Transverse colon (tissue), 4 donors: ENCODE measurements around the gene KLK3. TPM values are rescaled to one million over a fixed set of nuclear protein-coding genes. Genes with fewer than 3 reads are reported as not detected.

Source experiments
- DNase-seq: peaks from one replicate; pipeline ENCODE4 v3.0.0-alpha.2; 2019
- H3K27ac ChIP-seq, 4 donors: fragments of 200-600 bp; sonication (generic); 2 replicates each; pipeline ENCODE4 v1.5.1; 2016 to 2018; ENCODE audit warnings: inconsistent platforms in 4 of 4
- H3K27me3 ChIP-seq: fragments of 200-600 bp; sonication (generic); 2 replicates; pipeline ENCODE4 v1.5.1; 2017; ENCODE audit warnings: inconsistent platforms
- H3K36me3 ChIP-seq, 4 donors: fragments of 200-600 bp; sonication (generic); 2 replicates each; pipeline ENCODE4 v1.5.1; 2017 to 2019; ENCODE audit warnings: inconsistent platforms in 4 of 4
- H3K4me1 ChIP-seq, 4 donors: fragments of 200-600 bp; sonication (generic); 2 replicates each; pipeline ENCODE4 v1.5.1; 2017 to 2020; ENCODE audit warnings: inconsistent platforms in 4 of 4
- H3K4me3 ChIP-seq, 4 donors: fragments of 200-600 bp; sonication (generic); 1 replicate in 1 of 4; 2 replicates in 3 of 4; pipeline versions ENCODE4 v1.5.1 to v1.6.1; 2017 to 2019; ENCODE audit warnings: inconsistent platforms in 4 of 4
- H3K9me3 ChIP-seq, 2 donors: fragments of 200-600 bp; sonication (generic); 2 replicates each; pipeline ENCODE4 v1.5.1; 2017 to 2019; ENCODE audit warnings: inconsistent platforms in 2 of 2
- CTCF ChIP-seq, 5 experiments: fragments of 200-600 bp in 3 of 5; fragments of 450-650 bp in 2 of 5; sonication (generic) in 3 of 5; IDR thresholded peaks; 1 replicate in 2 of 5; 2 replicates in 3 of 5; pipeline ENCODE4 v1.5.1; 2016 to 2017; ENCODE audit warnings: antibody characterized with exemption in 5 of 5, inconsistent platforms in 3 of 5, mild to moderate bottlenecking in 2 of 5, moderate library complexity in 1 of 5
- EP300 ChIP-seq: sonication (generic); formaldehyde crosslinking; IDR thresholded peaks from one replicate; pipeline ENCODE4 v1.6.1; 2017; ENCODE audit warnings: antibody characterized with exemption, low read depth
- POLR2A ChIP-seq: fragments of 450-650 bp; IDR thresholded peaks from one replicate; pipeline ENCODE4 v1.6.1; 2016; ENCODE audit warnings: antibody characterized with exemption, mild to moderate bottlenecking, moderate library complexity
- POLR2AphosphoS5 ChIP-seq, 3 donors: sonication (generic); formaldehyde crosslinking; IDR thresholded peaks; one replicate each; pipeline ENCODE4 v1.6.1; 2016; ENCODE audit warnings: antibody characterized with exemption in 3 of 3
- WGBS, 2 donors: methylation state at CpG; one replicate each; pipeline ENCODE4 v1.1.5; 2018; ENCODE audit warnings: low coverage in 1 of 2; 5-methylcytosine and 5-hydroxymethylcytosine counted together
- in situ Hi-C, 4 donors: fragments of 200-750 bp; cut with MboI; loops; one replicate each; pipeline versions ENCODE4 v1.15.0 to v1.15.1; 2017; ENCODE audit warnings: low sequenced_read_pairs in 3 of 4, low pct_ligation_motif_present in 1 of 4, low pct_unique_long_range_greater_than_20kb in 1 of 4
- intact Hi-C: fragments of 100-400 bp; cut with DNase I; formaldehyde crosslinking; loops from one replicate; pipeline ENCODE4 v1.15.1; 2023; ENCODE audit warnings: low total_unique reads
- total RNA-seq, 4 donors: library from RNA; depleted of rRNA; stranded (reverse); fragments of >200 nt; gene quantifications; one replicate each; pipeline ENCODE4 v1.1.0, GENCODE V29; 2016

The KLK3 gene
- total RNA-seq, 4 donors from 2014 or later, result 2.9 to 66.9 (median 4.9) TPM

GRCh38 chr19:50839712-50840655 is 14.7 kb upstream of the KLK3 start:
- in situ Hi-C loops (no loop called here), intact Hi-C loops (no loop called here)
- Histone ChIP-seq H3K27me3 (peaks cover 15% of the 10 kb centered on the region), H3K36me3 (no peaks in the 10 kb centered on the region), H3K4me1 (peaks cover 0 to 19% (median 16%) of the 10 kb centered on the region in 4 donors), H3K27ac (no peak overlapping the region), H3K4me3 (no peak overlapping the region), H3K9me3 (peaks cover 0 to 4% of the 10 kb centered on the region in 2 donors)
- WGBS, 2 donors, result 77 to 78% methylated on average over 7 to 10 of the region's 10 CpGs
- TF ChIP-seq POLR2A (no peak), POLR2AphosphoS5 (IDR thresholded peaks at IDR 0.05) (no peak), CTCF (IDR thresholded peaks at IDR 0.05) (no peak), EP300 (no peak)
- DNase-seq, result no peak

- Histone ChIP-seq H3K36me3 (no peaks in the 10 kb centered on the region), H3K4me3 (no peak overlapping the region), H3K9me3 (peaks cover 0 to 4% of the 10 kb centered on the region in 2 donors), H3K27me3 (peaks cover 5% of the 10 kb centered on the region), H3K27ac (no peak overlapping the region), H3K4me1 (peaks cover 0 to 1% (median 0%) of the 10 kb centered on the region in 4 donors)
- intact Hi-C loops (no loop called here), in situ Hi-C loops (no loop called here)
- WGBS, 2 donors, result 62% methylated on average over 6 of the region's 6 CpGs; no CpG with 5 or more reads in 1 of the 2 donors
- no peak for DNase-seq
- TF ChIP-seq POLR2A (no peak), EP300 (no peak), CTCF (IDR thresholded peaks at IDR 0.05) (no peak), POLR2AphosphoS5 (IDR thresholded peaks at IDR 0.05) (no peak)
Measured at GRCh38 chr19:50842130-50842529, 12.6 kb upstream of the KLK3 start.

GRCh38 chr19:50843205-50843604 is 11.5 kb upstream of the KLK3 start:
- 87 to 92% methylated on average over 2 of the region's 2 CpGs for WGBS, 2 donors
- peaks cover 5% of the 10 kb centered on the region for H3K27me3 ChIP-seq

More at GRCh38 chr19:50843205-50843604, 11.5 kb upstream of the KLK3 start:
- Histone ChIP-seq H3K27ac (no peak overlapping the region), H3K4me3 (no peak overlapping the region), H3K36me3 (no peaks in the 10 kb centered on the region), H3K4me1 (no peaks in the 10 kb centered on the region), H3K9me3 (peaks cover 0 to 4% of the 10 kb centered on the region in 2 donors)
- intact Hi-C loops (no loop called here), in situ Hi-C loops (no loop called here)
- no peak for DNase-seq
- no peak for TF ChIP-seq CTCF (IDR thresholded peaks at IDR 0.05)
- no peak for TF ChIP-seq POLR2AphosphoS5 (IDR thresholded peaks at IDR 0.05)
- no peak for TF ChIP-seq POLR2A
- TF ChIP-seq EP300, result no peak
